Measurements from ENCODE around the gene STK16. TPM values are rescaled to one million over a fixed set of nuclear protein-coding genes. Genes with fewer than 3 reads are reported as not detected.
"Not testable (repeated sequence)": the region's sequence is repeated elsewhere in the genome, so short reads cannot be mapped to it uniquely, and the experiment has no call there.

The STK16 gene
- polyA plus RNA-seq, 4 donors = 37.9 to 44.0 (median 41.0) TPM

GRCh38 chr2:219285894-219286425 lies 40.7 kb downstream of the STK16 start:
- DNase-seq (ENCODE audit: low read depth in 4 of 4, low spot score in 2 of 4) = no peak

- DNase-seq (ENCODE audit: low read depth in 4 of 4, low spot score in 2 of 4) = no peak
Observed at GRCh38 chr2:219286436-219287115, 41.3 kb downstream of the STK16 start.

- not testable (repeated sequence) for DNase-seq (ENCODE audit: low read depth in 4 of 4, low spot score in 2 of 4)
Observed at GRCh38 chr2:219287116-219287440, 41.8 kb downstream of the STK16 start.

- no peak for DNase-seq (ENCODE audit: low read depth in 4 of 4, low spot score in 2 of 4)
Observed at GRCh38 chr2:219287580-219288265, 42.4 kb downstream of the STK16 start.

GRCh38 chr2:219289195-219289536 lies 43.9 kb downstream of the STK16 start:
- DNase-seq (ENCODE audit: low read depth in 4 of 4, low spot score in 2 of 4) = no peak

GRCh38 chr2:219289537-219290361 lies 44.5 kb downstream of the STK16 start:
- no peak for DNase-seq (ENCODE audit: low read depth in 4 of 4, low spot score in 2 of 4)

- DNase-seq (ENCODE audit: low read depth in 4 of 4, low spot score in 2 of 4) = no peak
Observed at GRCh38 chr2:219290381-219291171, 45.3 kb downstream of the STK16 start.

- no peak for DNase-seq (ENCODE audit: low read depth in 4 of 4, low spot score in 2 of 4)
Observed at GRCh38 chr2:219291394-219291793, 46.1 kb downstream of the STK16 start.

GRCh38 chr2:219291910-219292490 lies 46.7 kb downstream of the STK16 start:
- DNase-seq (ENCODE audit: low read depth in 4 of 4, low spot score in 2 of 4) = no peak

- no peak for DNase-seq (ENCODE audit: low read depth in 4 of 4, low spot score in 2 of 4)
Observed at GRCh38 chr2:219292616-219293015, 47.3 kb downstream of the STK16 start.

- no peak for DNase-seq (ENCODE audit: low read depth in 4 of 4, low spot score in 2 of 4)
Observed at GRCh38 chr2:219293736-219294231, 48.5 kb downstream of the STK16 start.

- DNase-seq (ENCODE audit: low read depth in 4 of 4, low spot score in 2 of 4) = peak in 2 of 4 donors; percentile 65 to 77
Observed at GRCh38 chr2:219294356-219295351, 49.4 kb downstream of the STK16 start.

GRCh38 chr2:219296142-219296541 lies 50.9 kb downstream of the STK16 start:
- no peak for DNase-seq (ENCODE audit: low read depth in 4 of 4, low spot score in 2 of 4)

- DNase-seq (ENCODE audit: low read depth in 4 of 4, low spot score in 2 of 4) = no peak
Observed at GRCh38 chr2:219296631-219297391, 51.5 kb downstream of the STK16 start.

GRCh38 chr2:219297766-219298456 lies 52.6 kb downstream of the STK16 start:
- no peak for DNase-seq (ENCODE audit: low read depth in 4 of 4, low spot score in 2 of 4)

GRCh38 chr2:219298759-219299371 lies 53.6 kb downstream of the STK16 start:
- peak in 1 of 4 donors; percentile 67 for DNase-seq (ENCODE audit: low read depth in 4 of 4, low spot score in 2 of 4)

- DNase-seq (ENCODE audit: low read depth in 4 of 4, low spot score in 2 of 4) = no peak
Observed at GRCh38 chr2:219299372-219299760, 54.1 kb downstream of the STK16 start.
